Panc1 (cell line): Measurements from ENCODE around the gene RASGRP3. TPM values are rescaled to one million over a fixed set of nuclear protein-coding genes. Genes with fewer than 3 reads are reported as not detected.

Experiments used
- ATAC-seq: fragments of 200-7000 bp; cut with Tn5 transposase; 2 replicates; pipeline ENCODE4 v1.9.1; 2020; ENCODE audit warnings: mild to moderate bottlenecking, moderate library complexity
- BruUV-seq: library from RNA; stranded (reverse); fragments of 400-500 nt; replicated peaks from 2 replicates; lab custom pipeline; 2021; lab: Mats Ljungman, UMichigan
- CTCF ChIA-PET: fragments of 300-600 bp; sonication (Branson Sonifier 250); formaldehyde crosslinking; loops from one replicate; lab custom pipeline; 2022; ENCODE audit warnings: antibody characterized with exemption; lab: Charles Lee
- POLR2A ChIA-PET: fragments of 300-600 bp; sonication (Branson Sonifier 250); formaldehyde crosslinking; loops from one replicate; lab custom pipeline; 2022; ENCODE audit warnings: antibody characterized with exemption; lab: Charles Lee
- DNase-seq: peaks from one replicate; pipeline ENCODE4 v3.0.0-alpha.2; 2010; ENCODE audit warnings: low read depth, low spot score
- H3K27ac ChIP-seq: 2 replicates; pipeline ENCODE4 v1.5.1; 2011; ENCODE audit warnings: mild to moderate bottlenecking, low read length, inconsistent platforms
- H3K27me3 ChIP-seq: fragments of 200-500 bp; sonication (Bioruptor generic); 2 replicates; pipeline ENCODE4 v1.6.0; 2014; ENCODE audit warnings: low read length, inconsistent platforms; ENCODE audit not compliant: control insufficient read depth, insufficient read depth
- H3K36me3 ChIP-seq: fragments of 200-500 bp; sonication (Bioruptor generic); 2 replicates; pipeline ENCODE4 v1.5.1; 2014; ENCODE audit warnings: inconsistent platforms, mild to moderate bottlenecking, low read length, moderate library complexity; ENCODE audit not compliant: control insufficient read depth, insufficient read depth
- H3K4me1 ChIP-seq: 2 replicates; pipeline ENCODE4 v1.5.1; 2011; ENCODE audit warnings: inconsistent platforms, mild to moderate bottlenecking, low read length, moderate library complexity; ENCODE audit not compliant: control insufficient read depth, insufficient read depth
- H3K4me3 ChIP-seq, 2 experiments: 2 replicates each; pipeline ENCODE4 v1.5.1; 2011 to 2012; ENCODE audit warnings: low read depth in 2 of 2, low read length in 2 of 2, mild to moderate bottlenecking in 2 of 2, inconsistent platforms in 1 of 2, moderate library complexity in 1 of 2
- H3K9me3 ChIP-seq: fragments of 200-500 bp; sonication (Bioruptor generic); 2 replicates; pipeline ENCODE4 v1.5.1; 2014; ENCODE audit warnings: low read depth, mild to moderate bottlenecking, inconsistent platforms, low read length, moderate library complexity; ENCODE audit not compliant: control insufficient read depth, insufficient read depth
- CTCF ChIP-seq: fragments of 450-650 bp; IDR thresholded peaks from 2 replicates; pipeline ENCODE4 v1.5.1; 2017; ENCODE audit warnings: mild to moderate bottlenecking
- POLR2AphosphoS5 ChIP-seq: IDR thresholded peaks from 2 replicates; pipeline ENCODE4 v1.6.1; 2012; ENCODE audit warnings: mild to moderate bottlenecking, low read depth, low read length, moderate library complexity
- REST ChIP-seq, 2 experiments: IDR thresholded peaks; 2 replicates each; pipeline ENCODE4 v1.6.1; 2011 to 2012; ENCODE audit warnings: low read depth in 2 of 2, control low read depth in 1 of 2, low read length in 1 of 2, mild to moderate bottlenecking in 1 of 2, moderate library complexity in 1 of 2; ENCODE audit not compliant: insufficient read depth in 1 of 2
- SIN3A ChIP-seq: IDR thresholded peaks from 2 replicates; pipeline ENCODE4 v1.6.1; 2012; ENCODE audit warnings: low read depth, mild to moderate bottlenecking, low read length, moderate library complexity, borderline replicate concordance; ENCODE audit not compliant: insufficient read depth
- TCF7L2 ChIP-seq: IDR thresholded peaks from 2 replicates; pipeline ENCODE4 v1.6.1; 2011; ENCODE audit warnings: mild to moderate bottlenecking, low read depth, low read length, inconsistent platforms
- in situ Hi-C: cut with HindIII; loops from 2 replicates; pipeline ENCODE4 v1.10.0; 2016; ENCODE audit warnings: low sequenced_read_pairs, low pct_unique_long_range_greater_than_20kb
- intact Hi-C: fragments of 100-400 bp; cut with micrococcal nuclease; formaldehyde crosslinking; loops from one replicate; pipeline ENCODE4 v1.10.0; 2022; ENCODE audit not compliant: unreplicated experiment
- total RNA-seq: library from RNA; stranded (reverse); gene quantifications from one replicate; pipeline ENCODE4 v1.2.1, GENCODE V29; 2021; ENCODE audit not compliant: unreplicated experiment

The RASGRP3 gene
- total RNA-seq, 1 experiment from 2014 or later: 2.6 TPM

- Histone ChIP-seq H3K4me3 (no peak overlapping the region), H3K9me3 (no peaks in the 10 kb centered on the region), H3K27me3 (no peaks in the 10 kb centered on the region; the same call in 1 of the 2 replicates), H3K27ac (no peak overlapping the region), H3K4me1 (no peaks in the 10 kb centered on the region), H3K36me3 (no peaks in the 10 kb centered on the region)
- no TSS peak for BruUV-seq
- POLR2A ChIA-PET: no interaction called here
- ATAC-seq: no peak
- TF ChIP-seq REST (IDR thresholded peaks at IDR 0.05; ENCODE audit: insufficient read depth in 1 of 2, low read depth in 2 of 2, low read length in 1 of 2) (no peak), TCF7L2 (no peak), CTCF (no peak), POLR2AphosphoS5 (no peak), SIN3A (no peak)
- intact Hi-C loops (no loop called here), in situ Hi-C loops (no loop called here)
- CTCF ChIA-PET: no interaction called here
- DNase-seq: no peak
These were observed 43.6 kb upstream of the RASGRP3 start for GRCh38 chr2:33432871-33433270.

GRCh38 chr2:33433279-33434235, 42.9 kb upstream of the RASGRP3 start:
- H3K27ac ChIP-seq: no peak overlapping the region
- ATAC-seq (no peak), DNase-seq (no peak)
- H3K27me3 ChIP-seq: no peaks in the 10 kb centered on the region; the same call in 1 of the 2 replicates
- TF ChIP-seq CTCF: no peak
- TF ChIP-seq TCF7L2: no peak
- TF ChIP-seq REST (IDR thresholded peaks at IDR 0.05; ENCODE audit: insufficient read depth in 1 of 2, low read depth in 2 of 2, low read length in 1 of 2): no peak
- TF ChIP-seq POLR2AphosphoS5: no peak
- no peak for TF ChIP-seq SIN3A
- intact Hi-C loops: no loop called here
- no peaks in the 10 kb centered on the region for H3K4me1 ChIP-seq
- BruUV-seq: no TSS peak
- POLR2A ChIA-PET: no interaction called here
- no peak overlapping the region for H3K4me3 ChIP-seq
- H3K9me3 ChIP-seq: no peaks in the 10 kb centered on the region
- in situ Hi-C loops: no loop called here
- no peaks in the 10 kb centered on the region for H3K36me3 ChIP-seq
- CTCF ChIA-PET: no interaction called here
